ENCODE data around the gene DGKQ. TPM values are rescaled to one million over a fixed set of nuclear protein-coding genes. Genes with fewer than 3 reads are reported as not detected.
A peak's percentile ranks its signal among the peaks of the same experiment; 100 is the strongest.

The DGKQ gene
- total RNA-seq, 2 donors from 2014 or later: 3.1 to 4.8 TPM

- TF ChIP-seq, protein P1, sequence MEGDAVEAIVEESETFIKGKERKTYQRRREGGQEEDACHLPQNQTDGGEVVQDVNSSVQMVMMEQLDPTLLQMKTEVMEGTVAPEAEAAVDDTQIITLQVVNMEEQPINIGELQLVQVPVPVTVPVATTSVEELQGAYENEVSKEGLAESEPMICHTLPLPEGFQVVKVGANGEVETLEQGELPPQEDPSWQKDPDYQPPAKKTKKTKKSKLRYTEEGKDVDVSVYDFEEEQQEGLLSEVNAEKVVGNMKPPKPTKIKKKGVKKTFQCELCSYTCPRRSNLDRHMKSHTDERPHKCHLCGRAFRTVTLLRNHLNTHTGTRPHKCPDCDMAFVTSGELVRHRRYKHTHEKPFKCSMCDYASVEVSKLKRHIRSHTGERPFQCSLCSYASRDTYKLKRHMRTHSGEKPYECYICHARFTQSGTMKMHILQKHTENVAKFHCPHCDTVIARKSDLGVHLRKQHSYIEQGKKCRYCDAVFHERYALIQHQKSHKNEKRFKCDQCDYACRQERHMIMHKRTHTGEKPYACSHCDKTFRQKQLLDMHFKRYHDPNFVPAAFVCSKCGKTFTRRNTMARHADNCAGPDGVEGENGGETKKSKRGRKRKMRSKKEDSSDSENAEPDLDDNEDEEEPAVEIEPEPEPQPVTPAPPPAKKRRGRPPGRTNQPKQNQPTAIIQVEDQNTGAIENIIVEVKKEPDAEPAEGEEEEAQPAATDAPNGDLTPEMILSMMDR (IDR thresholded peaks at IDR 0.05): no peak
- no peaks in the 10 kb centered on the region for H3K9me3 ChIP-seq
- H3K36me3 ChIP-seq: no peaks in the 10 kb centered on the region
- no peak overlapping the region for H3K27ac ChIP-seq
- DNase-seq (ENCODE audit: low spot score): no peak
- H3K4me1 ChIP-seq: peaks cover 0 to 26% of the 10 kb centered on the region in 2 donors
- H3K4me3 ChIP-seq: peak overlapping the region; percentile 5 to 48
- peaks cover 6 to 25% of the 10 kb centered on the region in 2 donors for H3K27me3 ChIP-seq
These were observed 24.2 kb upstream of the DGKQ start for GRCh38 chr4:997375-998071.

DNA sequence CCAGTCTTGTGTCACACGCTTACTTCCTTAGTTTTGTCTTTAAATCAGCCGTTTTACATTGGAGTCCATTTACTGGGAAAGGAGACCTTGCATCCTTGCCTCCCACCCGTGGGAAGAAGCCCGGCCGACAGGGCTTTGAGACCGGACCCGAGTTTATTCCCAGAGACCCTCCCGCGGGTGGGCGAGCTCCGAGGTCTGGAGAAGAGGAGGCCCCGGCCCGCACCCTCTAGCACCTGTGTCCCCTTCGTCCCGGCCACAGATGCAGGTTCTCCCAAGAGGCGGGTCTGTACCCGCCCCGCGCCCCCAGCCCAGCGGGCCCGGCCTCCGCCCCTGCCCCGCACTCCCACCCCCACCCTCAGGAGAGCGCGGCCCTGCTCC, 23.6 kb upstream of the DGKQ start:
- peaks cover 0 to 20% of the 10 kb centered on the region in 2 donors for H3K4me1 ChIP-seq
- no peak for DNase-seq (ENCODE audit: low spot score)
- TF ChIP-seq, protein P1 (IDR thresholded peaks at IDR 0.05): no peak
- no peak overlapping the region for H3K27ac ChIP-seq
- peak overlapping the region in 1 of 2 donors; percentile 48 for H3K4me3 ChIP-seq
- no peaks in the 10 kb centered on the region for H3K9me3 ChIP-seq
- no peaks in the 10 kb centered on the region for H3K36me3 ChIP-seq
- peaks cover 4 to 20% of the 10 kb centered on the region in 2 donors for H3K27me3 ChIP-seq

DNA sequence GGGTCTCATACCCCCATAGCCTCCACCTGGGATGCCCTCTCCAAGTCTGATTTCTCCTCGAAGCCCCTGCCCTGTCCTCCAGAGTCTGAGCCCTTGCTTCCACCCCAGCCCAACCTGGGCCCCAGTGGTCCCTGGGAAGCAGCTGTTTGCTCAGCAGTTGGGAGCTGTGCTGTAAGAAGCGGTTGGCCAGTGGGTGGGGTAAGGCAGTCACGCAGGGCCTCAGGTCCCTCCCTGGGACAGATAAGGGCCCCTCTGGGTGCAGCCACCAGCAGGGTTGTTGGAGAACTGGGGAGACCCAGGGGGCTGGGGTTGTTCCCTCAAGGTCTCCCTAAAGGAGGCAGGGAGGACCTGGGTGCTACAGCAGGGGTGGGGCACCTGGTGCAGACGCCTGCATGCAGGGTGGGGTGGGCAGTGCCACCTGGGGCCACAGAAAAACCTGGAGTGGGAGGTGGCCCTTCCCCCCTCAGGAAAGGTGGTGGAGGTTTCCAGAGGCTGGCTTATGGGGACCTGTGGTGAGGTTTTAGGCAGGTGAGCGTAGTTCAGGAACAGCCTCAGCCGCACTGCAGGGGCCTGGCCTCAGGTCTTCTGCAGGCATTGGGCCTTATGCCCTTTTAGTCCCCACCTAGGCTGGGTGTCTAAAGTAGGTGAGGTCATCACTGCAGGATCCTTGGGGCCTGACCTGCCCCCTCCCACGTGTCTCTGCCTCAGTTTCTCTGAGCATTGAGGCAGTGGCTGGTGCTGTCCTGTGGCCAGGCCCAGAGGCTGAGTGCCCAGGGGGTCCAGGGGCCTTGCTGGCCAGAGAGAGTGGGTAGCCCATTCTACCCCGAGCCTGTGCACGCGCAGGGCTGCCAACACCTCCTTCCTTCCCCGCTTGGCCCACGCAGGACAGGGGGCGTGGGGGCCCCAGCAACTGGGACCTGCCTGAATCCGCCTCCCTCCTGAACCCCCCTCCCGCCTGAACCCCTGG, 22.9 kb upstream of the DGKQ start:
- Histone ChIP-seq H3K9me3 (no peaks in the 10 kb centered on the region), H3K4me3 (no peak overlapping the region), H3K27me3 (peaks cover 0 to 13% of the 10 kb centered on the region in 2 donors), H3K27ac (no peak overlapping the region), H3K36me3 (no peaks in the 10 kb centered on the region), H3K4me1 (peaks cover 0 to 17% of the 10 kb centered on the region in 2 donors)
- TF ChIP-seq, protein P1 (IDR thresholded peaks at IDR 0.05): no peak
- DNase-seq (ENCODE audit: low spot score): no peak

- H3K9me3 ChIP-seq: no peaks in the 10 kb centered on the region
- H3K4me3 ChIP-seq: no peak overlapping the region
- H3K36me3 ChIP-seq: no peaks in the 10 kb centered on the region
- H3K27me3 ChIP-seq: peaks cover 0 to 5% of the 10 kb centered on the region in 2 donors
- H3K4me1 ChIP-seq: peaks cover 0 to 17% of the 10 kb centered on the region in 2 donors
- TF ChIP-seq, protein P1 (IDR thresholded peaks at IDR 0.05): no peak
- no peak overlapping the region for H3K27ac ChIP-seq
- DNase-seq (ENCODE audit: low spot score): no peak
These were observed 22.1 kb upstream of the DGKQ start for GRCh38 chr4:995311-996026.

GRCh38 chr4:993111-994029, 20.0 kb upstream of the DGKQ start, which contains the start of gene SLC26A1:
TSS of gene SLC26A1 (minus strand) at chr4:993404. CDS start at chr4:991703, 1,701 bp downstream.
- no peak within 1 kb of the TSS for H3K27ac ChIP-seq
- TF ChIP-seq, protein P1 (IDR thresholded peaks at IDR 0.05): no peak
- no peaks in the 10 kb centered on the region for H3K36me3 ChIP-seq
- peaks cover 0 to 17% of the 10 kb centered on the region in 2 donors for H3K4me1 ChIP-seq
- H3K9me3 ChIP-seq: no peaks in the 10 kb centered on the region
- H3K4me3 ChIP-seq: no peak within 1 kb of the TSS
- DNase-seq (ENCODE audit: low spot score): no peak
- no peaks in the 10 kb centered on the region for H3K27me3 ChIP-seq
